ENCODE data around the gene CRTAC1.

The CRTAC1 gene

GRCh38 chr10:97869091-97870042 is 161.1 kb downstream of the CRTAC1 start:
- peak overlapping the region; percentile 62 for H3K27ac ChIP-seq
- peak; percentile 89 for TF ChIP-seq CTCF (conservative IDR thresholded peaks at IDR 0.05)

GRCh38 chr10:97868134-97868685 is 162.2 kb downstream of the CRTAC1 start:
- no peak overlapping the region for H3K27ac ChIP-seq
- no peak for TF ChIP-seq CTCF (conservative IDR thresholded peaks at IDR 0.05)

GRCh38 chr10:97867220-97867800 is 163.1 kb downstream of the CRTAC1 start:
- no peak for TF ChIP-seq CTCF (conservative IDR thresholded peaks at IDR 0.05)
- H3K27ac ChIP-seq: no peak overlapping the region

- H3K27ac ChIP-seq: no peak overlapping the region
- TF ChIP-seq CTCF (conservative IDR thresholded peaks at IDR 0.05): no peak
These were observed 163.7 kb downstream of the CRTAC1 start for GRCh38 chr10:97866524-97867219.

- H3K27ac ChIP-seq: no peak overlapping the region
These were observed 164.9 kb downstream of the CRTAC1 start for GRCh38 chr10:97865488-97865887.

GRCh38 chr10:97863808-97864207 is 166.6 kb downstream of the CRTAC1 start:
- H3K27ac ChIP-seq: no peak overlapping the region
- no peak for TF ChIP-seq CTCF (conservative IDR thresholded peaks at IDR 0.05)

More at GRCh38 chr10:97865488-97865887, 164.9 kb downstream of the CRTAC1 start:
- no peak for TF ChIP-seq CTCF (conservative IDR thresholded peaks at IDR 0.05)

- no peak for TF ChIP-seq CTCF (conservative IDR thresholded peaks at IDR 0.05)
- H3K27ac ChIP-seq: no peak overlapping the region
These were observed 168.5 kb downstream of the CRTAC1 start for GRCh38 chr10:97861924-97862323.
